GM19193 (cell line): ENCODE measurements around the gene TMEFF1.

ENCODE experiments used
- POLR2A ChIP-seq: IDR thresholded peaks from 4 replicates; pipeline ENCODE4 v1.6.1; 2011; ENCODE audit not compliant: insufficient read depth, insufficient read length; ENCODE audit errors: extremely low read depth

TMEFF1 gene

GRCh38 chr9:100441911-100442361 is 31.0 kb upstream of the TMEFF1 start:
- no peak for TF ChIP-seq POLR2A

GRCh38 chr9:100443781-100444768 is 28.9 kb upstream of the TMEFF1 start:
- no peak for TF ChIP-seq POLR2A

GRCh38 chr9:100445161-100445902 is 27.6 kb upstream of the TMEFF1 start:
- TF ChIP-seq POLR2A = no peak

GRCh38 chr9:100445903-100446549 is 26.9 kb upstream of the TMEFF1 start:
- no peak for TF ChIP-seq POLR2A

- TF ChIP-seq POLR2A = no peak
Observed at GRCh38 chr9:100447041-100447440, 25.9 kb upstream of the TMEFF1 start.

GRCh38 chr9:100448266-100448665 is 24.7 kb upstream of the TMEFF1 start:
- no peak for TF ChIP-seq POLR2A

- no peak for TF ChIP-seq POLR2A
Observed at GRCh38 chr9:100449420-100449819, 23.5 kb upstream of the TMEFF1 start.

GRCh38 chr9:100452894-100453293 is 20.1 kb upstream of the TMEFF1 start:
- TF ChIP-seq POLR2A = no peak

- TF ChIP-seq POLR2A = no peak
Observed at GRCh38 chr9:100455470-100455869, 17.5 kb upstream of the TMEFF1 start.

- TF ChIP-seq POLR2A = no peak
Observed at GRCh38 chr9:100457517-100457916, 15.4 kb upstream of the TMEFF1 start.

GRCh38 chr9:100459963-100460362 is 13.0 kb upstream of the TMEFF1 start:
- no peak for TF ChIP-seq POLR2A

- TF ChIP-seq POLR2A = no peak
Observed at GRCh38 chr9:100465274-100465673, 7.7 kb upstream of the TMEFF1 start.

GRCh38 chr9:100465761-100466160 is 7.2 kb upstream of the TMEFF1 start:
- TF ChIP-seq POLR2A = no peak

- no peak for TF ChIP-seq POLR2A
Observed at GRCh38 chr9:100466171-100466828, 6.6 kb upstream of the TMEFF1 start.

GRCh38 chr9:100466829-100467221 is 6.1 kb upstream of the TMEFF1 start:
- no peak for TF ChIP-seq POLR2A
